SK-N-MC (cell line): ENCODE measurements around the gene IARS2.
"Not testable (repeated sequence)": the region's sequence is repeated elsewhere in the genome, so short reads cannot be mapped to it uniquely, and the experiment has no call there.

ENCODE experiments used
- DNase-seq: peaks from one replicate; pipeline ENCODE4 v3.0.0-alpha.2; 2011; ENCODE audit warnings: low read depth, low spot score
- H3K27ac ChIP-seq: fragments of 200-600 bp; sonication (generic); 2 replicates; pipeline ENCODE4 v1.5.1; 2016; ENCODE audit warnings: mixed run types
- H3K36me3 ChIP-seq: fragments of 200-600 bp; sonication (generic); 2 replicates; pipeline ENCODE4 v1.6.1; 2017; ENCODE audit warnings: antibody characterized with exemption, low read length, mixed read lengths; ENCODE audit not compliant: insufficient read depth
- H3K4me3 ChIP-seq: fragments of 200-600 bp; sonication (generic); 2 replicates; pipeline ENCODE4 v1.5.1; 2016
- H3K9ac ChIP-seq: fragments of 200-600 bp; sonication (generic); 2 replicates; pipeline ENCODE4 v1.8.0; 2017; ENCODE audit warnings: mixed run types, mixed read lengths; ENCODE audit not compliant: insufficient read length
- H3K9me3 ChIP-seq: fragments of 200-600 bp; sonication (generic); 2 replicates; pipeline ENCODE4 v1.6.1; 2017; ENCODE audit warnings: low read depth, mild to moderate bottlenecking, antibody characterized with exemption, low read length, moderate library complexity, mixed read lengths
- EZH2 ChIP-seq: fragments of 200-600 bp; sonication (generic); IDR thresholded peaks from one replicate; pipeline ENCODE4 v1.6.1; 2017; ENCODE audit warnings: antibody characterized with exemption
- FOXP2 ChIP-seq: optimal IDR thresholded peaks from 2 replicates; pipeline ENCODE3; 2011; ENCODE audit warnings: mild to moderate bottlenecking, moderate library complexity; ENCODE audit not compliant: insufficient read depth; ENCODE audit errors: extremely low read length, control extremely low read depth
- POLR2AphosphoS5 ChIP-seq: IDR thresholded peaks from 2 replicates; pipeline ENCODE4 v1.6.1; 2012; ENCODE audit warnings: mild to moderate bottlenecking, low read depth, low read length, borderline replicate concordance

Gene IARS2

DNA sequence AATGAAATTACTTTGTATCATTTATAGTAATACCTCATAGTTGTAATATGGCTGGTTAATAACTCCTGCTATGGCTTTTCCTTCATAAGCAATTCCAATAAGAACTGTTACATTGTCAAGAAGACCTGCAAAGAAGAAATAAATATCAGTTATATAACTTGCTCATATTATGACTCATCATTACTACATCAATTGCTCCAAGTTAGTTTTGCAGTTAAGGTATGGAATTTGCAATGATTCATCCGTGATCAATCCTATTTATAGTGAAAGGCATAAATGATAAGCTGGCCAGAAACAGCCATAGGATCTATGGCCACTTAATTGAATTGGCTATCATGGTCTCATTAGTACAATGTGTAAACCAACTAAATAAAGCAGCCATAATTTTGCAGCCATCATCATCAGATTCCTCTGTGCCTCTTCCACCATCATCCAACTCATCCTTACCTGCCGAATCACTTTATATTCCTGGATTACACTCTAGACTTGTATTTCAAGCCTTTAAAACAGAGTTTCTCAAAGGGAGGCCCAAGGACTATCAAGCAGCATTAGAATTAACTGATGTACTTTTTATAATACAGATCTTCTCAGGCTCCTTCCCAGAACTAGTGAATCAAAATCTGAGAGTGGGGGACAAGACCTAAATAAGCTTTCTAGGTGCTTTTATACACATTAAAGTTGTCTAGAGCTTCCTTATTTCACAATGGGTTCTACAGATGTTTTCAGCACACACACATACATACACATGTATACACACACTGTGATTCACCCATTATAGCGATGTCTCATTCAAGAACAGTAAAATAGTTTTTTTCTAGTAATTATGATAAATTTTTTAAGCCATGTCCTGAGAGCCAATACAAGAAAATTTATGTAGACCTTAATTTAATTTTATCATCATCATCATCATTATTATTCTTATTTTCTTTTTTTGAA is 26.4 kb upstream of the IARS2 start:
- Histone ChIP-seq H3K9ac (no peak overlapping the region), H3K27ac (no peak overlapping the region), H3K4me3 (no peak overlapping the region), H3K36me3 (peaks cover 35% of the 10 kb centered on the region), H3K9me3 (no peaks in the 10 kb centered on the region)
- no peak for TF ChIP-seq POLR2AphosphoS5
- no peak for TF ChIP-seq EZH2
- TF ChIP-seq FOXP2, result no peak
- no peak for DNase-seq

GRCh38 chr1:220076861-220077762 is 16.8 kb upstream of the IARS2 start:
- Histone ChIP-seq H3K9ac (no peak overlapping the region), H3K36me3 (peaks cover 20% of the 10 kb centered on the region), H3K4me3 (no peak overlapping the region), H3K27ac (0 out of 2 replicates have a peak overlapping the region, but pooled peaks have one; percentile 13), H3K9me3 (no peaks in the 10 kb centered on the region)
- TF ChIP-seq FOXP2, result no peak
- TF ChIP-seq EZH2, result no peak
- no peak for TF ChIP-seq POLR2AphosphoS5
- DNase-seq, result no peak

DNA sequence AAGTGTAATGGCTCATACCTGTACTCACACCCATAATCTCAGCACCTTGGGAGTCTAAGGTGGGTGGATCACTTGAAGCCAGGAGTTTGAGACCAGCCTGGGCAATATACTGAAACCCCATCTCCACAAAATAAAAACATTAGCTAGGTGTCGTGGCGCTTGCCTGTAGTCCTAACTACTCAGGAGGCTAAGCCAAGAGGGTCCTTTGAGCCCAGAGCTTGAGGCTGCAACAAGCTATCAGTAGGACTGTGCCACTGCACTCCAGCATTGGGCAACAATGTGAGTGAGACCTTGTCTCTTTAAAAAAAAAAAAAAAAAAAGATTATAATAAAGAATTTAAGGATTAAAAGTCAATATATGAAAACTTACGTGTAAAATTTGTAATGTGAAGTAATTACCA is 16.0 kb upstream of the IARS2 start:
- Histone ChIP-seq H3K4me3 (no peak overlapping the region), H3K36me3 (peaks cover 12% of the 10 kb centered on the region), H3K27ac (no peak overlapping the region), H3K9ac (no peak overlapping the region), H3K9me3 (no peaks in the 10 kb centered on the region)
- no peak for TF ChIP-seq FOXP2
- no peak for TF ChIP-seq EZH2
- TF ChIP-seq POLR2AphosphoS5, result no peak
- no peak for DNase-seq

DNA sequence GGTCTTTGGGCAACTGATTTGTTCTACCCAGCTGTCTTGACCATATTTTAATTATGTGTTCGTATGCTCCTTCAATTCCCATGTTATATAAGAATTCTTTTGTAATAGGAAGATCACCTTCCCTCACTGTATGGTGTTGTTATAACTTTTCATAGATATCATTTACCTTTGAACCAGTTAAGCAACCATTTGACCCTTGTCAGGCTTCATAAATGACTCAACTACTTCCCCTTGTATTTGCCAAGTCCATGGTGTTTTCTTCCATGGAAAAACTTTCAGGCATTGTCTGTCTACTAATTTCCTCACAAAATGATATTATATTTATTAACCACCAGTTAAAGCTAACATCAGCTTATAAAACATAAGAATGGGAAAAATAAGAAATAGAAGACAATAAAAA is 9.5 kb upstream of the IARS2 start:
- no peak for DNase-seq
- no peak overlapping the region for H3K9ac ChIP-seq
- no peak for TF ChIP-seq FOXP2
- no peak for TF ChIP-seq EZH2
- TF ChIP-seq POLR2AphosphoS5, result no peak
- no peak overlapping the region for H3K27ac ChIP-seq
- H3K36me3 ChIP-seq, result peaks cover 3% of the 10 kb centered on the region
- no peaks in the 10 kb centered on the region for H3K9me3 ChIP-seq
- no peak overlapping the region for H3K4me3 ChIP-seq

- not testable (repeated sequence) for H3K36me3 ChIP-seq, H3K9me3 ChIP-seq, H3K9ac ChIP-seq, H3K4me3 ChIP-seq, DNase-seq, H3K27ac ChIP-seq
Observed at GRCh38 chr1:220086261-220086686, 7.7 kb upstream of the IARS2 start.

GRCh38 chr1:220089650-220090556 is 4.0 kb upstream of the IARS2 start, which contains the start of gene BPNT1:
Gene BPNT1, minus strand, starts transcription at chr1:220089788. Its CDS starts 9,942 bp downstream, at chr1:220079846.
- TF ChIP-seq POLR2AphosphoS5, result peak; percentile 97
- TF ChIP-seq FOXP2, result peak; percentile 65
- no peak for TF ChIP-seq EZH2
- H3K4me3 ChIP-seq, result peak within 1 kb of the TSS; percentile 79
- no peaks in the 10 kb centered on the region for H3K9me3 ChIP-seq
- no peaks in the 10 kb centered on the region for H3K36me3 ChIP-seq
- peak within 1 kb of the TSS; percentile 89 for H3K9ac ChIP-seq
- peak; percentile 95 for DNase-seq
- no peak within 1 kb of the TSS for H3K27ac ChIP-seq

GRCh38 chr1:220092694-220093093 is 1.2 kb upstream of the IARS2 start:
- Histone ChIP-seq H3K27ac (no peak overlapping the region), H3K9me3 (no peaks in the 10 kb centered on the region), H3K9ac (no peak overlapping the region), H3K36me3 (peaks cover 10% of the 10 kb centered on the region; the same call in 1 of the 2 replicates), H3K4me3 (no peak overlapping the region)
- TF ChIP-seq EZH2 (no peak), POLR2AphosphoS5 (no peak), FOXP2 (no peak)
- no peak for DNase-seq
